Measurements from ENCODE around the gene NRIP1.

GRCh38 chr21:14972678-14973077 lies 92.1 kb downstream of the NRIP1 start:
- no peak for TF ChIP-seq CTCF (IDR thresholded peaks at IDR 0.05)
- no peak for TF ChIP-seq POLR2AphosphoS5 (IDR thresholded peaks at IDR 0.05)

Measured in prostate gland (tissue), 2 donors.